GM21786 (cell line): ENCODE measurements around the gene FAM193A.
"Not testable (repeated sequence)": the region's sequence is repeated elsewhere in the genome, so short reads cannot be mapped to it uniquely, and the experiment has no call there.

Experiments used
- ATAC-seq: cut with Tn5 transposase; IDR thresholded peaks from one replicate; pipeline ENCODE4 v1.9.1; 2021; ENCODE audit not compliant: unreplicated experiment

The FAM193A gene

GRCh38 chr4:2572076-2572475, 35.6 kb downstream of the FAM193A start:
- ATAC-seq = no peak

DNA sequence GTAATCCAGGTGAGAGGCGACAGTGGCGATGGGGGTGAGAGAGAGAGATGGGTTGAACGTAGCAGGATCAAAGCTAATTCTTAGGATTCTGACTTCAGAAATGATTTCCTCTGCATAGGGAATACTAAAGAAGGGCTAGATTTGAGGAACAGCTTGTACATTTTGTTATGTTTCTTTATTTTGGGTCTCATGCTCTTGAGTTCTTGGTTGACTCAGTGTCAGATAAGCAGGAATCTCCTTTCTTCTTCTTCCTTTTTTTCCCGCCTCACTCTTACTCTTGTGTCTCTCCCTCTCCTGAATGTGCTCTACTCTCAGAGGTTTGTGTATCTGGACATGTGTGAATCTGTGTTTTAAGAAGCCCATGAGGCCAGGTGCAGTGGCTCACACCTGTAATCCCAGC, 36.4 kb downstream of the FAM193A start:
- ATAC-seq = no peak

DNA sequence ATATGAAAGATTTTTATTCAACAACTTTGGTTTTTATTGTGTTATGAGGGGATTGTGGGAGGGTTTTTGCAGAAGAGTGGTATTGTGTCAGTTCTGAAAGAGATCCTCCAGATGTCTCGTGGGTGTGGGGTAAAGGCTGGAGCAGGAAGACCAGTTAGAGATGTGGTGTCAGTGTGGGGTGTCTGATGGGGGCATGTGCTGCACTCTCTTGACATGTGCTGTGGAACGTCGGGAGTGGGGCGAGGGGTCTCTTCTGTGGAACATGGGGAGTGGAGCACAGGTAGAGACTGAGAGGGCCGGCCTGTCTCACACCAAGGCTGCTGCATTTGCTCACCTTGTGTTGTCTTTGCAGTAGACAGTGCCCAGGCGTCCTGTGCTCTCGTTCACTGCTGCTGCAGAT, 37.6 kb downstream of the FAM193A start:
- no peak for ATAC-seq

- no peak for ATAC-seq
These were observed 38.4 kb downstream of the FAM193A start for GRCh38 chr4:2574863-2575262.

DNA sequence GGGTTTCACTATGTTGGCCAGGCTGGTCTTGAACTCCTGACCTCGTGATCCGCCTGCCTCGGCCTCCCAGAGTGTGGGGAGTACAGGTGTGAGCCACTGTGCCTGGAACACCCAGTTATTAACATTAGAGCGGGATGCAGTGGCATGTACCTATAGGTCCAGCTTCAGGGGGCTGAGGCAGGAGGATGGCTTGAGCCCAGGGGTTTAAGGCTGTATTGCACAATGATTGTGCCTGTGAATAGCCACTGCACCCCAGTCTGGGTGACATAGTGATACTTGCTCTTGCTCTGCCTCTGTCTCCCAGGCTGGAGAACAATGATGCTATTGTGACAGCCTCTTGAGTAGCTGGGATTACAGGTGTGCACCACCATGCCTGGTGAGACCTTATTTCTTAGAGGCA, 39.8 kb downstream of the FAM193A start:
- no peak for ATAC-seq

DNA sequence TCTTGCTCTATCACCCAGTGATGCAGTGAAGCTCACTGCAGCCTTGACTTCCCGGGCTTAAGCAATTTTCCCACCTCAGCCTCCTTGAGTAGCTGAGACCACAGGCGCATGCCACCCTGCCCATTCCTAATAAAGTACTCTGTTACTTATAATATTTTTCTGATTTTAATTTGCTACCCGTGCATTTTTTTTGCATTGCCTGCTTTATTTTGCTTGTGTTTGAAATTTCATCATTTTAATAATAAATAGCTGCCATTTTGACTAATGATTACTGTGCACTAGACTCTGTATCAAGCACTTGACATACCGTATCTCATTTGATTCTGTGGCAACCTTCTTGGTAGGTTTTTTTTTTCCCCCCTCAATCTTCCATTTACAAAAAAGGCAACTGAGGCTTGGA, 41.7 kb downstream of the FAM193A start:
- no peak for ATAC-seq

DNA sequence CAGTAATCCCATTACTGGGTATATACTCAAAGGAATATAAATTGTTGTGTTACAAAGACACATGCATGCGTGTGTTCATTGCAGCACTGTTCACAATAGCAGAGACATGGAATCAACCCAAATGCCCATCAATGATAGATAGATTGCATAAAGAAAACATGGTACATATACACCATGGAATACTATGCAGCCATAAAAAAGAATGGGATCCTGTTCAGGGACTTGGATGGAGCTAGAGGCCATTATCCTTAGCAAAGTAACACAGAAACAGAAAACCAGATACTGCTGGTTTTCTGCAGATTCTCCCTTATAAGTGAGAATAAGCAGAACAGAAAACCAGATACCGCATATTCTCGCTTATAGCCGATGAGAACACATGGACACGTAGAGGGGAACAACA, 43.5 kb downstream of the FAM193A start:
- ATAC-seq = no peak

DNA sequence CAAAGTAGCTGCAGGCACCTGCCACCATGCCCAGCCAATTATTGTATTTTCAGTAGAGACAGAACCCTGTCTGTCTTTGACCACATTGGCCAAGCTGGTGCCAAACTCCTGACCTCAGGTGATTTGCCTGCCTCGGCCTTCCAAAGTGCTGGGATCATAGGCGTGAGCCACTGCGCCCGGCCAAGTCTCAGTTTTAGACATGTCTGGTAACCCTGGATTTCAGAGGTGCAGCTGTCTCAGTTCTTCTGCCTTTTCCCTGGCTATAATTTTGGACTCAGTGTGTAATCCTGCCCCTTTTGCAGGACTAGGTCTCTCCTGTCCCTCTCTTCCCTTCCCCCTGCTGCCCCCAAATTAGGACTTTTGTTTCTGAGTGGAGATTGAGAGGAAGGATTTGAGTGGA, 46.6 kb downstream of the FAM193A start:
- ATAC-seq = no peak

DNA sequence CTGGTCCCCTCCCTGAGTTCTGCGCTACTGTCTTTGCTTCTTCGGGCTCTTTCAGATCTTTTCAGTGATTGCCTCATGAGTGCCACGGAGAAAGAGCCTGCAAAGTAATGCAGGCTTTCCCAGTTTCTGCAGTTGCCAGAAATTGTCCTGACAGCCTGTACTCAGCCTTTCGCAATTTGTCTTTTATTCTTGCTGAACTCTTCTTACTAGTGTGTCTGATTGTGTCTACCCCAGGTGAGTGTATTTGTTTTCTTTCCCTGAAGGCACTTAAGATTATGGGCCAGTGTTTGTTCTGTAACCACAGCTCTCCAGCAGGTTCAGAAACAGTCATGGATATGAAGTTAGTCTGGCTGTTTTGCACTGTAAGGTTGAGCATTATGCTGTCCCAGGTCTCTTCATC, 47.1 kb downstream of the FAM193A start:
- ATAC-seq = no peak

DNA sequence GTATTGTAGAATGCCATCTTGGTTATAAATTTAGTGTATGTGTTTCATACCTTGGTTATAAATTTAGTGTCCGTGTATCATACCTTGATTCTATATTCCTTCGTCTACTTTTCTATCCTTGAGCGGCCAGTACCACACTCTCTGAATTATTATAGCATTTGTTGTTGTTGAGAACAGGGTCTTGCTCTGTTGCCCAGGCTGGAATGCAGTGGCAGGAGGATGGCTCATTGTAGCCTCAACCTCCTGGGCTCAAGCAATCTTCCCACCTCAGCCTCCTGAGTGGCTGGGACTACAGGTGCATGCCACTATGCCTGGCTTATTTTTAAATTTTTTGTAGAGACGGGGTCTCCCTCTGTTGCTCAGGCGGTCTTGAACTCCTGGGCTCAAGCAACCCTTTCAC, 50.1 kb downstream of the FAM193A start:
- ATAC-seq = no peak

GRCh38 chr4:2587213-2587823, 50.9 kb downstream of the FAM193A start:
- ATAC-seq = no peak

- no peak for ATAC-seq
These were observed 51.8 kb downstream of the FAM193A start for GRCh38 chr4:2588259-2588658.

DNA sequence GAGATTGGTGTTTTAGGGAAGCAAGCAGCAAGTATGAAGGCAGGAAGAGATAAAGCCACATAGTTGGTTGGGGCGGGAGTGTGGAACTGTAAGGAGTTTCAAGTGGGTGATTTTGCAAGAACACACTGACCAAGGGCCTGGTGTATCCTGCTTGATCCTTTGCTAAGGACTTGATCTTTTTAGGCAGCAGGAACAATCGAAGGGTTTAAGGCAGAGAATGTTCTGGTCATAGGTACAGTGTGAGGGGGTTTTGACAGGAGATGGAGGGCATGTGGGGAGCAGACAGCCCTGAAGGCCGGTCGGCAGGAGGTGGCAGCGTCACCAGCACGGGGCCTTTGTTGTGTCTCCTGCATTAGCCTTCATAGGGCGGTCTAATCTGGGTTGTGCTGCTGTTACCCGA, 54.7 kb downstream of the FAM193A start:
- ATAC-seq = no peak

- not testable (repeated sequence) for ATAC-seq
These were observed 55.6 kb downstream of the FAM193A start for GRCh38 chr4:2592014-2592413.

- no peak for ATAC-seq
These were observed 56.1 kb downstream of the FAM193A start for GRCh38 chr4:2592572-2592971.

- ATAC-seq = no peak
These were observed 56.6 kb downstream of the FAM193A start for GRCh38 chr4:2593003-2593402.

GRCh38 chr4:2595436-2595835, 59.0 kb downstream of the FAM193A start:
- no peak for ATAC-seq

GRCh38 chr4:2595952-2596552, 59.6 kb downstream of the FAM193A start:
- ATAC-seq = no peak

DNA sequence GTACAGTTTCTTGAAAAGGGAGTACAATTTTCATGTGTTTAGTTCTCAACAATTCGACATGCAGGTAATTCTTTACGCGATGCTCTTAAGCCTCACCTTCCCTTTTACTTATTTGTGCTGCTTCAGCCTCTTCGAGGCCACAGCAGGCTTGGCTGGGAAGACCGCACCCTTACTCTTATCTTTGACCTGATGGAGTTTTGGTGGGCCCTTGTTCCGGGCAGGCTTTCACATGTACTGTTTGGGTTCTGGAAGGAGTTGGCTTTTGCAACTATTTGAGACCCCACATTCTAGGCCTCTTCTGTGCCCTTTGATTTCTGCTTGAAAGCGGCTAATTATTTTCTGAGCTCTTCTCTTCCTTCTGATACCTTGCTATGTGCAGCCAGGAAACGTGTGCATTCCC, 60.2 kb downstream of the FAM193A start:
- no peak for ATAC-seq

DNA sequence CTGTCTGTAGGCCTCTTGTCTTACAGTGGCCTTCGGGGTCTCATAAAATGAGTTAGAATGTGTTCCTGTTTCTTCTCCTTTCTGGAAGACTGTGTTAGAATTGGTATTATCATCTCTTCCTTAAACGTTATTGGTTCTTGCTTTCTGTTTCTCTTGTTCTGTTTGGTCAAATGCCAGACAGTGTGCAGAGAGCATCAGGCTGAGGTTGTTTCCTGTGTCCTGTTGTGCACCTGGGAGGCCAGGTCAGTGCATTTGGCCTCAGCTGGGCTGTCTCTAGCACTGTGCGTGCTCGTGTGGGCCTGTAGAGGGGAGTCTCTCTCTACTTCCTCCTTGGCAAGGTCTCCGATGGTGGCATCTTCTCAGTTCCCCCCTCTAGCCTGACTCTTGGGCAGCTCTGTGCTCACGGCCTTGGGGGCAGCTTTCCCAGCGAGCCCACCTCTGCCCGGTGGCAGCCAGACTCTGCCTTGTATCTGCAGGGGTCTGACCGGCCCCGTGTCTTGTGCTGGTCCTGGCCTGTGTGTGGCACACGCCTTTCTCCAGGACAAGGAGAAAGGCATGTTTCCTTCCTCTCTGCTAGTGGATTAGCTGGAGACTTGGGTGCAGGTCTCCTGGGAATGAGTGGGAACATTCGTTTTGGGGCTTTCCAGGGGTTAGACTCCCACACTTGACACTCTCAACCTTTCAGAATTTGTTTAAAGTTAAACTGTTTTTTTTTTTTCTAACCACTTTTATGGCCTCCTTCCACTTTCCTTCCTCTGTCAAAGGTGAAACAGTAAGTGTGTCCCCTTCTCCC, 62.3 kb downstream of the FAM193A start:
- ATAC-seq = peak; percentile 82

DNA sequence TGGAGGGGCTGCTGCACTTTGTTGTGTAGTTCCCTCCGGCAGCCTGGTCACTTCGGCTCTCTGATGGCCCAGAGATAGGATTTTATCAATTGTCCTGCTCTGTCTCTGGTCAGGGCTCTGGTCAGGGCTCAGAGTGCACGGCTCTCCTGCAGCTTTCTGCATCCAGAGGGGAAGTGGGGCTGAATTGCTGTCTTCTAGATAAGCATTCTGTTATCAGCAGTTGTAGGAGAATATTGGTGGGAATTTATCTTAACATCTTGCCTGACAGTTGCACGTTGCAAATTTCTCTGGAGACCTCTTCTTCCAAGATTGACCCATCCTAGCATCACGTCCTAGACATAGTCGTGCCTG, 62.8 kb downstream of the FAM193A start:
- ATAC-seq = no peak

DNA sequence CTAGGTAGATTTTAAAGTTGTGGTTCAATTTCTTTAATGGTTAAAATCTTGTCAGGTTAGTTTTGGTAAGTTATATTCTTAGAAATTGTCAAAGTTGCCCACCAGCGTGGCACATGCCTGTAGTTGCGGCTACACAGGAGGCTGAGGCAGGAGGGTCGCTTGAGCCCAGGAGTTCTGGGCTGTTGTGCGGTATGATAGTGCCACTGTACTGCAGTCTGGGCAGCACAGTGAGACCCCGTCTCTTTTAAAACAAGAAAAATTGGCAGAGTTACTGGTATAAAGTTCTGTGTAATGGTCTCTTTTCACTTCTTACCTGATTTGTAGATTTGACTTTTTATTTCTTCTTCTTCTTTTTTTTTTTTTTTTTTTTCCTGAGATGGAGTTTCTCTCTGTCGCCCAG, 64.4 kb downstream of the FAM193A start:
- no peak for ATAC-seq

DNA sequence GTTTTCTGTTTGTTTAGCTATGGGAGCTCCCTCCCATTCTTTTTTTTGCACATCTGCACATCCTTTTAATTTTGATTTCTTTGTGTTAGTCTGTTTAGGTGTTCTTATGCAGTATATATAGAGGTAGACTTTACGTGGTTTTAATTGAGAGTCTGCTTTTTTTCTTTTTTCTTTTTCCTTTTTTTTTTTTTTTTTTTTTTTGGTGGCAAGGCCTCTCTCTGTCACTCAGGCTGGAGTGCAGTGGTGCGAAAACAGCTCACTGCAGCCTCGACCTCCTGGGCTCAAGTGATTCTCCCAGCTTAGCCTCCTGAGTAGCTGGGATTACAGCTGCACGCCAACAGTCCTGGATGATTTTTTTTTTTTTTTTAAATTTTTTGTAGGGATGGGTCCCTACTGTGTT, 68.2 kb downstream of the FAM193A start:
- no peak for ATAC-seq
